ENCODE results near the gene LRRC39. TPM values are rescaled to one million over a fixed set of nuclear protein-coding genes. Genes with fewer than 3 reads are reported as not detected.

The LRRC39 gene
- total RNA-seq, 2 experiments from 2014 or later: 0.32 to 0.51 TPM

- H3K27ac Mint-ChIP-seq: no peak overlapping the region
- CTCF ChIA-PET: no interaction called here
- DNase-seq: no peak
- intact Hi-C loops (cut with DNase I, micrococcal nuclease): no loop called here
- H3K27me3 Mint-ChIP-seq: no peaks in the 10 kb centered on the region
- H3K9me3 Mint-ChIP-seq (ENCODE audit: low read depth): no peaks in the 10 kb centered on the region
- no peak overlapping the region for H3K4me3 Mint-ChIP-seq
- no peaks in the 10 kb centered on the region for H3K4me1 Mint-ChIP-seq
- POLR2A ChIA-PET: no interaction called here
- ATAC-seq: no peak
- H3K36me3 Mint-ChIP-seq (ENCODE audit: low read depth): peaks cover 21% of the 10 kb centered on the region
Observed at GRCh38 chr1:100115524-100115923, 62.5 kb downstream of the LRRC39 start.

- Mint-ChIP-seq H3K4me1 (peaks cover 4% of the 10 kb centered on the region), H3K27ac (no peak overlapping the region), H3K27me3 (no peaks in the 10 kb centered on the region), H3K36me3 (ENCODE audit: low read depth) (peaks cover 25% of the 10 kb centered on the region), H3K4me3 (no peak overlapping the region), H3K9me3 (ENCODE audit: low read depth) (no peaks in the 10 kb centered on the region)
- intact Hi-C loops (cut with DNase I, micrococcal nuclease): no loop called here
- DNase-seq (no peak), ATAC-seq (no peak)
- POLR2A ChIA-PET: no interaction called here
- CTCF ChIA-PET: no interaction called here
Observed at GRCh38 chr1:100109554-100110066, 68.4 kb downstream of the LRRC39 start.

GRCh38 chr1:100107696-100108095, 70.4 kb downstream of the LRRC39 start:
- POLR2A ChIA-PET: interaction anchor here (0.7 kb wide), 1 partner anchor 175 kb away, joined by 3 read pairs; no protein-coding TSS in a partner anchor
- Mint-ChIP-seq H3K9me3 (ENCODE audit: low read depth) (no peaks in the 10 kb centered on the region), H3K27ac (no peak overlapping the region), H3K27me3 (no peaks in the 10 kb centered on the region), H3K4me1 (peaks cover 4% of the 10 kb centered on the region), H3K36me3 (ENCODE audit: low read depth) (peaks cover 25% of the 10 kb centered on the region), H3K4me3 (no peak overlapping the region)
- DNase-seq (no peak), ATAC-seq (no peak)
- intact Hi-C loops (cut with DNase I, micrococcal nuclease): no loop called here
- CTCF ChIA-PET: interaction anchor here (0.6 to 1.0 kb wide), 4 partner anchors 9 to 300 kb away, joined by 3 to 4 read pairs (median 4); no protein-coding TSS in a partner anchor

GRCh38 chr1:100101564-100101963, 76.5 kb downstream of the LRRC39 start:
- Mint-ChIP-seq H3K27me3 (no peaks in the 10 kb centered on the region), H3K36me3 (ENCODE audit: low read depth) (peaks cover 41% of the 10 kb centered on the region), H3K27ac (no peak overlapping the region), H3K9me3 (ENCODE audit: low read depth) (no peaks in the 10 kb centered on the region), H3K4me1 (no peaks in the 10 kb centered on the region), H3K4me3 (no peak overlapping the region)
- CTCF ChIA-PET: interaction anchor here (0.6 to 1.3 kb wide), 2 partner anchors 87 to 358 kb away, joined by 3 read pairs; no protein-coding TSS in a partner anchor
- POLR2A ChIA-PET: no interaction called here
- intact Hi-C loops (cut with DNase I, micrococcal nuclease): no loop called here
- ATAC-seq (no peak), DNase-seq (no peak)

GRCh38 chr1:100100202-100100601, 77.9 kb downstream of the LRRC39 start:
- H3K4me3 Mint-ChIP-seq: no peak overlapping the region
- ATAC-seq: no peak
- H3K4me1 Mint-ChIP-seq: no peaks in the 10 kb centered on the region
- no peaks in the 10 kb centered on the region for H3K27me3 Mint-ChIP-seq
- ChIA-PET POLR2A (no interaction called here), CTCF (interaction anchor here (0.6 kb wide), 1 partner anchor 790 kb away, joined by 3 read pairs; no protein-coding TSS in a partner anchor)
- DNase-seq: no peak
- intact Hi-C loops (cut with DNase I, micrococcal nuclease): no loop called here
- peaks cover 43% of the 10 kb centered on the region for H3K36me3 Mint-ChIP-seq (ENCODE audit: low read depth)
- H3K9me3 Mint-ChIP-seq (ENCODE audit: low read depth): no peaks in the 10 kb centered on the region
- H3K27ac Mint-ChIP-seq: no peak overlapping the region

Other genes starting within 250 kb of the LRRC39 start
- gene SLC35A3, start 208.3 kb downstream of the LRRC39 start, total RNA-seq: 10 to 100 TPM; 11.2 to 13.4 TPM
- 10 to 100 TPM; 14.2 to 17.4 TPM for gene SASS6, start 45.3 kb downstream of the LRRC39 start, total RNA-seq
- 10 to 100 TPM; 19.0 to 20.2 TPM for gene TRMT13, start 45.1 kb downstream of the LRRC39 start, total RNA-seq
- gene DBT, start 71.6 kb upstream of the LRRC39 start, total RNA-seq: 10 to 100 TPM; 11.0 to 12.8 TPM
- 10 to 100 TPM; 47.8 to 53.0 TPM for gene RTCA, start 88.0 kb upstream of the LRRC39 start, total RNA-seq
- 10 to 100 TPM; 12.2 to 13.6 TPM for gene CDC14A, start 174.2 kb upstream of the LRRC39 start, total RNA-seq